ENCODE results near the gene CHCHD3. TPM values are rescaled to one million over a fixed set of nuclear protein-coding genes. Genes with fewer than 3 reads are reported as not detected.

The CHCHD3 gene
- total RNA-seq, 1 experiment from 2014 or later, result 149 TPM

- Histone ChIP-seq H3K79me2 (ENCODE audit: low read length) (no peaks in the 10 kb centered on the region), H4K20me1 (ENCODE audit: low read length) (no peaks in the 10 kb centered on the region), H3K9ac (ENCODE audit: low read length) (no peak overlapping the region), H3K9me3 (ENCODE audit: low read length) (no peaks in the 10 kb centered on the region), H3F3A (ENCODE audit: low read length, unreplicated experiment) (no peaks in the 10 kb centered on the region), H3K27me3 (ENCODE audit: low read length) (no peaks in the 10 kb centered on the region), H2AFZ (ENCODE audit: low read length) (no peak overlapping the region), H3K9me2 (replicated peaks; ENCODE audit: low read length) (no peaks in the 10 kb centered on the region), H3K4me1 (ENCODE audit: insufficient read depth, low read length) (no peaks in the 10 kb centered on the region), H3K36me3 (ENCODE audit: low read depth, low read length) (no peaks in the 10 kb centered on the region), H3K4me3 (ENCODE audit: low read length) (no peak overlapping the region), H3K4me2 (ENCODE audit: low read length) (no peak overlapping the region), H3K27ac (ENCODE audit: low read length) (no peak overlapping the region)
- no peak for ATAC-seq
- DNase-seq, result no peak
- ChIA-PET CTCF (interaction anchor here (0.7 kb wide), 1 partner anchor 8 kb away, joined by 3 read pairs; no protein-coding TSS in a partner anchor), POLR2A (ENCODE audit: unreplicated experiment) (no interaction called here)
- intact Hi-C loops (cut with micrococcal nuclease), result no loop called here
- TF ChIP-seq CTCF (conservative IDR thresholded peaks at IDR 0.05; ENCODE audit: low read depth, low read length) (no peak), EZH2 (IDR thresholded peaks at IDR 0.05; ENCODE audit: low read length, unreplicated experiment) (no peak), EZH2phosphoT487 (IDR thresholded peaks at IDR 0.05; ENCODE audit: borderline replicate concordance, low read length) (no peak)
- BruUV-seq (replicated peaks), result no TSS peak
These were observed 226.0 kb downstream of the CHCHD3 start for GRCh38 chr7:132855901-132856300.

GRCh38 chr7:132854238-132854637 is 227.7 kb downstream of the CHCHD3 start:
- Histone ChIP-seq H3K27me3 (ENCODE audit: low read length) (no peaks in the 10 kb centered on the region), H3K4me3 (ENCODE audit: low read length) (no peak overlapping the region), H3K4me1 (ENCODE audit: insufficient read depth, low read length) (no peaks in the 10 kb centered on the region), H3K9me3 (ENCODE audit: low read length) (no peaks in the 10 kb centered on the region), H3K9me2 (replicated peaks; ENCODE audit: low read length) (no peaks in the 10 kb centered on the region), H3K27ac (ENCODE audit: low read length) (no peak overlapping the region), H4K20me1 (ENCODE audit: low read length) (no peaks in the 10 kb centered on the region), H3K36me3 (ENCODE audit: low read depth, low read length) (no peaks in the 10 kb centered on the region), H2AFZ (ENCODE audit: low read length) (no peak overlapping the region), H3F3A (ENCODE audit: low read length, unreplicated experiment) (no peaks in the 10 kb centered on the region), H3K4me2 (ENCODE audit: low read length) (no peak overlapping the region), H3K9ac (ENCODE audit: low read length) (no peak overlapping the region), H3K79me2 (ENCODE audit: low read length) (no peaks in the 10 kb centered on the region)
- BruUV-seq (replicated peaks), result no TSS peak
- intact Hi-C loops (cut with micrococcal nuclease), result no loop called here
- POLR2A ChIA-PET (ENCODE audit: unreplicated experiment), result no interaction called here
- no peak for ATAC-seq
- no peak for DNase-seq
- CTCF ChIA-PET, result no interaction called here
- TF ChIP-seq CTCF (conservative IDR thresholded peaks at IDR 0.05; ENCODE audit: low read depth, low read length), result no peak
- no peak for TF ChIP-seq EZH2 (IDR thresholded peaks at IDR 0.05; ENCODE audit: low read length, unreplicated experiment)
- no peak for TF ChIP-seq EZH2phosphoT487 (IDR thresholded peaks at IDR 0.05; ENCODE audit: borderline replicate concordance, low read length)

- no TSS peak for BruUV-seq (replicated peaks)
These were observed 234.5 kb downstream of the CHCHD3 start for GRCh38 chr7:132847376-132847775.

More at GRCh38 chr7:132847376-132847775, 234.5 kb downstream of the CHCHD3 start:
- Histone ChIP-seq H3K27ac (ENCODE audit: low read length) (no peak overlapping the region), H3K4me2 (ENCODE audit: low read length) (no peak overlapping the region), H3K9me2 (replicated peaks; ENCODE audit: low read length) (no peaks in the 10 kb centered on the region), H3K9ac (ENCODE audit: low read length) (no peak overlapping the region), H3K4me3 (ENCODE audit: low read length) (no peak overlapping the region), H4K20me1 (ENCODE audit: low read length) (no peaks in the 10 kb centered on the region), H3K9me3 (ENCODE audit: low read length) (no peaks in the 10 kb centered on the region), H2AFZ (ENCODE audit: low read length) (no peak overlapping the region), H3K36me3 (ENCODE audit: low read depth, low read length) (0 out of 2 replicates have a peak, but pooled peaks cover 4% of the 10 kb centered on the region), H3K79me2 (ENCODE audit: low read length) (no peaks in the 10 kb centered on the region), H3K4me1 (ENCODE audit: insufficient read depth, low read length) (no peaks in the 10 kb centered on the region), H3K27me3 (ENCODE audit: low read length) (no peaks in the 10 kb centered on the region), H3F3A (ENCODE audit: low read length, unreplicated experiment) (no peaks in the 10 kb centered on the region)
- CTCF ChIA-PET, result interaction anchor here (0.9 kb wide), 1 partner anchor 137 kb away, joined by 3 read pairs; no protein-coding TSS in a partner anchor
- POLR2A ChIA-PET (ENCODE audit: unreplicated experiment), result no interaction called here
- TF ChIP-seq EZH2 (IDR thresholded peaks at IDR 0.05; ENCODE audit: low read length, unreplicated experiment) (no peak), EZH2phosphoT487 (IDR thresholded peaks at IDR 0.05; ENCODE audit: borderline replicate concordance, low read length) (no peak), CTCF (conservative IDR thresholded peaks at IDR 0.05; ENCODE audit: low read depth, low read length) (no peak)
- ATAC-seq, result no peak
- no peak for DNase-seq
- intact Hi-C loops (cut with micrococcal nuclease), result no loop called here
